Measurements from ENCODE around the gene MAPK10.

The MAPK10 gene

DNA sequence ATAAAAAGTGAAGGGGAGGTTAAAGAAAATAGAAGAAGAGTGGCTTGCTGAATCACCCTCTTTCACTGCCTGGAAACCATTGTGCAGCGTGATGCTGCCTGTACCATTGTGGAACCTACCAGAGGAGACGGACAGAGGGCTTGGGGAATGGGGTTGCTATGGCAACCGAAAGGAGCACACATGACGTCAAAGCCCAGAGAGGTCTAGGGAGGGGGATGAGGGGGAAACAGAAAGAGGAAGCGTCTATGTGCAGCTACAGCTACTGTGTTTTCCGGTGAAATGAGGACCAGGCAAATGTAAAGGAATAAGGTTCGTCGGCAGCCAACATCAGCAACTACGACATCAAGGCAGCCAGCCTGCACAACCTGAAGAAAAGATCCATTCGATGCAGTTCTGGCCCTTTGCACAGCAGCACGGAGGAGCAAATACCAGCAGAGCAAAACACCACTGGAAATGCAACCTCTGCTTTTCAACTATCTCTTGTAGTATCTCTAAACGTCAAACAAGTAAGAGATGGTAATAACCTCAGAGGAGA is at the start of gene MAPK10:
TSS of gene MAPK10 (minus strand) at position 110 of the 535 bp plus-strand sequence.
- TF ChIP-seq ZSCAN16 (tag by site-specific recombination; IDR thresholded peaks at IDR 0.05) (no peak), ZBTB7A (tag by site-specific recombination; IDR thresholded peaks at IDR 0.05; ENCODE audit: low read depth) (no peak), SALL2 (tag by site-specific recombination; IDR thresholded peaks at IDR 0.05; ENCODE audit: borderline replicate concordance) (no peak), ZNF311 (tag by site-specific recombination; IDR thresholded peaks at IDR 0.05; ENCODE audit: borderline replicate concordance) (no peak), SETDB1 (IDR thresholded peaks at IDR 0.05; ENCODE audit: insufficient read length, low read length) (no peak), ZBTB1 (tag by site-specific recombination; IDR thresholded peaks at IDR 0.05) (no peak), ZNF529 (tag by site-specific recombination; IDR thresholded peaks at IDR 0.05; ENCODE audit: insufficient replicate concordance) (no peak), ZNF585B (tag by site-specific recombination; IDR thresholded peaks at IDR 0.05) (no peak), SP7 (tag by site-specific recombination; IDR thresholded peaks at IDR 0.05) (no peak), WT1 (tag by site-specific recombination; IDR thresholded peaks at IDR 0.05) (no peak), ZNF266 (tag by site-specific recombination; IDR thresholded peaks at IDR 0.05; ENCODE audit: low read depth) (no peak), GLI2 (tag by site-specific recombination; IDR thresholded peaks at IDR 0.05; ENCODE audit: borderline replicate concordance, low read depth) (no peak), ZNF211 (tag by site-specific recombination; IDR thresholded peaks at IDR 0.05; ENCODE audit: low read depth) (no peak), CTCF (tag by site-specific recombination; IDR thresholded peaks at IDR 0.05) (no peak), ZNF292 (tag by site-specific recombination; IDR thresholded peaks at IDR 0.05; ENCODE audit: borderline replicate concordance, low read depth) (no peak), ZIC2 (tag by site-specific recombination; IDR thresholded peaks at IDR 0.05) (no peak), ZNF777 (tag by site-specific recombination; IDR thresholded peaks at IDR 0.05; ENCODE audit: borderline replicate concordance) (no peak)
- TF ChIP-seq, protein P1, sequence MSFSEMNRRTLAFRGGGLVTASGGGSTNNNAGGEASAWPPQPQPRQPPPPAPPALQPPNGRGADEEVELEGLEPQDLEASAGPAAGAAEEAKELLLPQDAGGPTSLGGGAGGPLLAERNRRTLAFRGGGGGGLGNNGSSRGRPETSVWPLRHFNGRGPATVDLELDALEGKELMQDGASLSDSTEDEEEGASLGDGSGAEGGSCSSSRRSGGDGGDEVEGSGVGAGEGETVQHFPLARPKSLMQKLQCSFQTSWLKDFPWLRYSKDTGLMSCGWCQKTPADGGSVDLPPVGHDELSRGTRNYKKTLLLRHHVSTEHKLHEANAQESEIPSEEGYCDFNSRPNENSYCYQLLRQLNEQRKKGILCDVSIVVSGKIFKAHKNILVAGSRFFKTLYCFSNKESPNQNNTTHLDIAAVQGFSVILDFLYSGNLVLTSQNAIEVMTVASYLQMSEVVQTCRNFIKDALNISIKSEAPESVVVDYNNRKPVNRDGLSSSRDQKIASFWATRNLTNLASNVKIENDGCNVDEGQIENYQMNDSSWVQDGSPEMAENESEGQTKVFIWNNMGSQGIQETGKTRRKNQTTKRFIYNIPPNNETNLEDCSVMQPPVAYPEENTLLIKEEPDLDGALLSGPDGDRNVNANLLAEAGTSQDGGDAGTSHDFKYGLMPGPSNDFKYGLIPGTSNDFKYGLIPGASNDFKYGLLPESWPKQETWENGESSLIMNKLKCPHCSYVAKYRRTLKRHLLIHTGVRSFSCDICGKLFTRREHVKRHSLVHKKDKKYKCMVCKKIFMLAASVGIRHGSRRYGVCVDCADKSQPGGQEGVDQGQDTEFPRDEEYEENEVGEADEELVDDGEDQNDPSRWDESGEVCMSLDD (tag by site-specific recombination; IDR thresholded peaks at IDR 0.05), result no peak
- TF ChIP-seq, protein P2, sequence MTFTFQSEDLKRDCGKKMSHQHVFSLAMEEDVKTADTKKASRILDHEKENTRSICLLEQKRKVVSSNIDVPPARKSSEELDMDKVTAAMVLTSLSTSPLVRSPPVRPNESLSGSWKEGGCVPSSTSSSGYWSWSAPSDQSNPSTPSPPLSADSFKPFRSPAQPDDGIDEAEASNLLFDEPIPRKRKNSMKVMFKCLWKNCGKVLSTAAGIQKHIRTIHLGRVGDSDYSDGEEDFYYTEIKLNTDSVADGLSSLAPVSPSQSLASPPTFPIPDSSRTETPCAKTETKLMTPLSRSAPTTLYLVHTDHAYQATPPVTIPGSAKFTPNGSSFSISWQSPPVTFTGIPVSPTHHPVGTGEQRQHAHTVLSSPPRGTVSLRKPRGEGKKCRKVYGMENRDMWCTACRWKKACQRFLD (tag by site-specific recombination; IDR thresholded peaks at IDR 0.05), result no peak
- TF ChIP-seq, protein P3, sequence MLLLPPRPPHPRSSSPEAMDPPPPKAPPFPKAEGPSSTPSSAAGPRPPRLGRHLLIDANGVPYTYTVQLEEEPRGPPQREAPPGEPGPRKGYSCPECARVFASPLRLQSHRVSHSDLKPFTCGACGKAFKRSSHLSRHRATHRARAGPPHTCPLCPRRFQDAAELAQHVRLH (tag by site-specific recombination; IDR thresholded peaks at IDR 0.05), result no peak
- no peaks in the 10 kb centered on the region for H3K4me1 ChIP-seq (ENCODE audit: control insufficient read depth, insufficient read depth, low read length)
- no peaks in the 10 kb centered on the region for H3K36me3 ChIP-seq (ENCODE audit: control insufficient read depth in 2 of 2, insufficient read depth in 1 of 2, low read length in 2 of 2)
- ChIA-PET POLR2A (no interaction called here), CTCF (no interaction called here)
- H3K4me3 ChIP-seq (ENCODE audit: low read depth, low read length), result no peak within 1 kb of the TSS
- no peaks in the 10 kb centered on the region for H3K9me3 ChIP-seq (ENCODE audit: control insufficient read depth, insufficient read depth, low read depth, low read length)
- H3K27ac ChIP-seq (ENCODE audit: extremely low read depth, low read depth, low read length), result no peak within 1 kb of the TSS

GRCh38 chr4:86403575-86403974 is 43.7 kb upstream of the MAPK10 start:
- POLR2A ChIA-PET, result no interaction called here
- CTCF ChIA-PET, result no interaction called here
- H3K27ac ChIP-seq (ENCODE audit: extremely low read depth, low read depth, low read length), result no peak overlapping the region

More at GRCh38 chr4:86403575-86403974, 43.7 kb upstream of the MAPK10 start:
- Histone ChIP-seq H3K36me3 (ENCODE audit: control insufficient read depth in 2 of 2, insufficient read depth in 1 of 2, low read length in 2 of 2) (no peaks in the 10 kb centered on the region), H3K4me1 (ENCODE audit: control insufficient read depth, insufficient read depth, low read length) (no peaks in the 10 kb centered on the region), H3K9me3 (ENCODE audit: control insufficient read depth, insufficient read depth, low read depth, low read length) (no peaks in the 10 kb centered on the region), H3K4me3 (ENCODE audit: low read depth, low read length) (no peak overlapping the region)
- TF ChIP-seq ZNF16 (tag by site-specific recombination; IDR thresholded peaks at IDR 0.05; ENCODE audit: low read depth), result no peak
- TF ChIP-seq, protein P4, sequence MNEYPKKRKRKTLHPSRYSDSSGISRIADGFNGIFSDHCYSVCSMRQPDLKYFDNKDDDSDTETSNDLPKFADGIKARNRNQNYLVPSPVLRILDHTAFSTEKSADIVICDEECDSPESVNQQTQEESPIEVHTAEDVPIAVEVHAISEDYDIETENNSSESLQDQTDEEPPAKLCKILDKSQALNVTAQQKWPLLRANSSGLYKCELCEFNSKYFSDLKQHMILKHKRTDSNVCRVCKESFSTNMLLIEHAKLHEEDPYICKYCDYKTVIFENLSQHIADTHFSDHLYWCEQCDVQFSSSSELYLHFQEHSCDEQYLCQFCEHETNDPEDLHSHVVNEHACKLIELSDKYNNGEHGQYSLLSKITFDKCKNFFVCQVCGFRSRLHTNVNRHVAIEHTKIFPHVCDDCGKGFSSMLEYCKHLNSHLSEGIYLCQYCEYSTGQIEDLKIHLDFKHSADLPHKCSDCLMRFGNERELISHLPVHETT (tag by site-specific recombination; IDR thresholded peaks at IDR 0.05), result no peak

Measured in HEK293 (cell line).